T-helper 9 cell (primary cell): ENCODE measurements around the gene HYAL3.

Experiments used
- DNase-seq: peaks from one replicate; pipeline ENCODE4 v3.0.0-alpha.2; 2020

HYAL3 gene

GRCh38 chr3:50327943-50328691, 28.9 kb upstream of the HYAL3 start, which contains the start of gene TUSC2:
Gene TUSC2, minus strand, starts transcription at chr3:50328223. Its CDS starts 124 bp downstream, at chr3:50328099.
- peak; percentile 93 for DNase-seq

- no peak for DNase-seq
Measured at GRCh38 chr3:50327129-50327528, 27.9 kb upstream of the HYAL3 start.

GRCh38 chr3:50326182-50326541, 27.0 kb upstream of the HYAL3 start:
- no peak for DNase-seq

- DNase-seq = no peak
Measured at GRCh38 chr3:50325497-50326181, 26.4 kb upstream of the HYAL3 start.

GRCh38 chr3:50325113-50325480, 25.9 kb upstream of the HYAL3 start:
- no peak for DNase-seq

GRCh38 chr3:50324351-50325112, 25.3 kb upstream of the HYAL3 start:
- DNase-seq = peak; percentile 51

- no peak for DNase-seq
Measured at GRCh38 chr3:50323614-50324199, 24.5 kb upstream of the HYAL3 start.

- no peak for DNase-seq
Measured at GRCh38 chr3:50323092-50323600, 23.9 kb upstream of the HYAL3 start.

- no peak for DNase-seq
Measured at GRCh38 chr3:50322386-50323091, 23.3 kb upstream of the HYAL3 start, which contains the start of gene HYAL2. Gene HYAL2, minus strand, starts transcription at chr3:50322745. Its CDS starts 2,256 bp downstream, at chr3:50320489.

GRCh38 chr3:50322115-50322385, 22.8 kb upstream of the HYAL3 start:
- DNase-seq = no peak

- peak; percentile 70 for DNase-seq
Measured at GRCh38 chr3:50321336-50322114, 22.3 kb upstream of the HYAL3 start.

- DNase-seq = peak; percentile 45
Measured at GRCh38 chr3:50320853-50321335, 21.7 kb upstream of the HYAL3 start.

GRCh38 chr3:50319894-50320625, 20.9 kb upstream of the HYAL3 start:
- no peak for DNase-seq

GRCh38 chr3:50319181-50319893, 20.1 kb upstream of the HYAL3 start:
- no peak for DNase-seq

- no peak for DNase-seq
Measured at GRCh38 chr3:50318615-50319014, 19.4 kb upstream of the HYAL3 start.

- DNase-seq = no peak
Measured at GRCh38 chr3:50318163-50318562, 19.0 kb upstream of the HYAL3 start.

GRCh38 chr3:50317300-50317699, 18.1 kb upstream of the HYAL3 start:
- DNase-seq = no peak

- peak; percentile 73 for DNase-seq
Measured at GRCh38 chr3:50316657-50317242, 17.5 kb upstream of the HYAL3 start.

- DNase-seq = no peak
Measured at GRCh38 chr3:50314816-50315215, 15.6 kb upstream of the HYAL3 start.

GRCh38 chr3:50314342-50314741, 15.1 kb upstream of the HYAL3 start:
- DNase-seq = no peak
